Endothelial cell of umbilical vein (primary cell): ENCODE data around the gene NBL1. TPM values are rescaled to one million over a fixed set of nuclear protein-coding genes. Genes with fewer than 3 reads are reported as not detected.

Experiments
- BruUV-seq: library from RNA; stranded (reverse); fragments of 400-500 nt; replicated peaks from 2 replicates; lab custom pipeline; 2021; lab: Mats Ljungman, UMichigan
- CTCF ChIA-PET: fragments of 300-600, 350-600 bp; sonication (Branson Sonifier 250); formaldehyde crosslinking; loops from one replicate; lab custom pipeline; 2021; ENCODE audit warnings: antibody characterized with exemption, inconsistent platforms; lab: Charles Lee
- POLR2A ChIA-PET: fragments of 300-600, 350-600 bp; sonication (Branson Sonifier 250); formaldehyde crosslinking; loops from one replicate; lab custom pipeline; 2021; ENCODE audit warnings: antibody characterized with exemption, inconsistent platforms; lab: Charles Lee
- DNase-seq: peaks from one replicate; pipeline ENCODE4 v3.0.0-alpha.2; 2011; ENCODE audit warnings: low read depth, low spot score
- FAIRE-seq: peaks from 2 replicates; lab custom pipeline; 2011; peaks lifted over from hg19 to GRCh38; lab: Jason Lieb, UNC
- H2AFZ ChIP-seq: 2 replicates; pipeline ENCODE4 v1.6.0; 2012; ENCODE audit warnings: low read depth, low read length, control low read depth, inconsistent platforms
- H3K27ac ChIP-seq: 2 replicates; pipeline ENCODE4 v1.5.1; 2011; ENCODE audit warnings: low read depth, mild to moderate bottlenecking, control low read depth, low read length, moderate library complexity; ENCODE audit not compliant: insufficient read depth
- H3K27me3 ChIP-seq, 2 experiments: 2 replicates each; pipeline versions ENCODE4 v1.6.0 to v1.6.1; 2011; ENCODE audit warnings: low read length in 2 of 2, mixed read lengths in 1 of 2; ENCODE audit not compliant: control insufficient read depth in 2 of 2, insufficient read depth in 2 of 2
- H3K36me3 ChIP-seq, 2 experiments: 2 replicates in 1 of 2; 3 replicates in 1 of 2; pipeline ENCODE4 v1.5.1; 2011; ENCODE audit warnings: low read length in 2 of 2, mild to moderate bottlenecking in 1 of 2, moderate library complexity in 1 of 2; ENCODE audit not compliant: control insufficient read depth in 2 of 2, insufficient read depth in 2 of 2; ENCODE audit errors: extremely low read depth in 1 of 2
- H3K4me1 ChIP-seq: 3 replicates; pipeline ENCODE4 v1.5.1; 2011; ENCODE audit warnings: mild to moderate bottlenecking, low read length; ENCODE audit not compliant: control insufficient read depth, insufficient read depth; ENCODE audit errors: extremely low read depth
- H3K4me2 ChIP-seq: 2 replicates; pipeline ENCODE4 v1.6.1; 2011; ENCODE audit warnings: low read length, control low read depth, mixed read lengths; ENCODE audit not compliant: insufficient read depth
- H3K4me3 ChIP-seq, 3 experiments: fragments of 200-600 bp in 1 of 3; sonication (generic), shearing (Covaris generic) in 1 of 3; replicated peaks in 1 of 3; 2 replicates each; pipeline ENCODE4 v1.5.1; 2011 to 2016; ENCODE audit warnings: control low read depth in 3 of 3, low read length in 3 of 3, mild to moderate bottlenecking in 2 of 3, inconsistent platforms in 1 of 3, low read depth in 1 of 3, moderate library complexity in 1 of 3; ENCODE audit not compliant: insufficient read depth in 1 of 3
- H3K79me2 ChIP-seq: 2 replicates; pipeline ENCODE4 v1.6.0; 2012; ENCODE audit warnings: low read length, inconsistent platforms; ENCODE audit not compliant: control insufficient read depth, insufficient read depth
- H3K9ac ChIP-seq: replicated peaks from 2 replicates; pipeline ENCODE3; 2011; ENCODE audit warnings: low read length, control low read depth; ENCODE audit not compliant: insufficient read depth; ENCODE audit errors: extremely low read depth
- H3K9me1 ChIP-seq: replicated peaks from 3 replicates; pipeline ENCODE4 v1.6.0; 2011; ENCODE audit warnings: mild to moderate bottlenecking, low read length; ENCODE audit not compliant: control insufficient read depth, insufficient read depth; ENCODE audit errors: extremely low read depth
- H3K9me3 ChIP-seq: replicated peaks from 2 replicates; pipeline ENCODE4 v1.5.1; 2012; ENCODE audit warnings: low read length, inconsistent platforms; ENCODE audit not compliant: control insufficient read depth, insufficient read depth
- H4K20me1 ChIP-seq: replicated peaks from 2 replicates; pipeline ENCODE3; 2011; ENCODE audit warnings: mild to moderate bottlenecking, low read length; ENCODE audit not compliant: control insufficient read depth, insufficient read depth; ENCODE audit errors: extremely low read depth
- CTCF ChIP-seq, 2 donors: IDR thresholded peaks; 1 replicate in 1 of 2; 2 replicates in 1 of 2; pipeline ENCODE4 v1.5.1; 2011; ENCODE audit warnings: low read length in 2 of 2, mild to moderate bottlenecking in 2 of 2, moderate library complexity in 2 of 2, control low read depth in 1 of 2, inconsistent platforms in 1 of 2, low read depth in 1 of 2; ENCODE audit not compliant: insufficient read depth in 1 of 2; ENCODE audit errors: extremely low read depth in 1 of 2
- EZH2 ChIP-seq: IDR thresholded peaks from 2 replicates; pipeline ENCODE4 v1.6.1; 2012; ENCODE audit warnings: borderline replicate concordance, low read depth, mild to moderate bottlenecking, moderate library complexity, low read length, inconsistent platforms; ENCODE audit not compliant: severe bottlenecking
- FOS ChIP-seq: IDR thresholded peaks from 2 replicates; pipeline ENCODE4 v1.6.1; 2011; ENCODE audit warnings: mild to moderate bottlenecking, low read length, moderate library complexity, borderline replicate concordance; ENCODE audit not compliant: insufficient read depth
- GATA2 ChIP-seq: IDR thresholded peaks from 2 replicates; pipeline ENCODE4 v1.7.0; 2011; ENCODE audit warnings: low read depth, mild to moderate bottlenecking, moderate library complexity, mixed read lengths, low read length; ENCODE audit not compliant: insufficient read length, insufficient read depth
- JUN ChIP-seq: IDR thresholded peaks from 2 replicates; pipeline ENCODE4 v1.6.1; 2011; ENCODE audit warnings: borderline replicate concordance, low read depth; ENCODE audit not compliant: insufficient read length, insufficient read depth
- MYC ChIP-seq: IDR thresholded peaks from one replicate; pipeline ENCODE4 v1.6.1; 2011; ENCODE audit warnings: mild to moderate bottlenecking, low read depth, low read length
- POLR2A ChIP-seq: IDR thresholded peaks from 2 replicates; pipeline ENCODE4 v1.6.1; 2012; ENCODE audit warnings: low read depth, mild to moderate bottlenecking, control low read depth, low read length
- dilution Hi-C: fragments of 300-500 bp; cut with MboI; formaldehyde crosslinking; loops from one replicate; pipeline ENCODE4 v1.15.0; 2019; ENCODE audit warnings: low sequenced_read_pairs; ENCODE audit not compliant: extremely low pct_ligation_motif_present
- intact Hi-C: fragments of 100-400 bp; cut with micrococcal nuclease; formaldehyde crosslinking; loops from one replicate; pipeline ENCODE4 v1.10.0; 2022
- polyA plus RNA-seq, 4 experiments: library from polyadenylated mRNA; depleted of rRNA in 3 of 4; stranded (reverse) in 3 of 4; unstranded in 1 of 4; fragments of >200 nt; gene quantifications; 2 replicates each; pipeline versions ENCODE4 v1.2.1 to v1.2.3, GENCODE V29; 2011 to 2012; ENCODE audit warnings: missing spikeins in 1 of 4
- total RNA-seq: library from RNA; stranded (reverse); gene quantifications from 2 replicates; pipeline ENCODE4 v1.2.3, GENCODE V29; 2021
- TF ChIP-seq, protein P1 (sequence below): IDR thresholded peaks from 2 replicates; pipeline ENCODE4 v1.6.1; 2011; ENCODE audit not compliant: insufficient read depth, insufficient read length

Gene NBL1
- total and polyA plus RNA-seq, 2 donors (not counting 3 experiments of a cell fraction or from before 2014, with no cell fraction given), result 36.2 to 40.5 TPM

DNA sequence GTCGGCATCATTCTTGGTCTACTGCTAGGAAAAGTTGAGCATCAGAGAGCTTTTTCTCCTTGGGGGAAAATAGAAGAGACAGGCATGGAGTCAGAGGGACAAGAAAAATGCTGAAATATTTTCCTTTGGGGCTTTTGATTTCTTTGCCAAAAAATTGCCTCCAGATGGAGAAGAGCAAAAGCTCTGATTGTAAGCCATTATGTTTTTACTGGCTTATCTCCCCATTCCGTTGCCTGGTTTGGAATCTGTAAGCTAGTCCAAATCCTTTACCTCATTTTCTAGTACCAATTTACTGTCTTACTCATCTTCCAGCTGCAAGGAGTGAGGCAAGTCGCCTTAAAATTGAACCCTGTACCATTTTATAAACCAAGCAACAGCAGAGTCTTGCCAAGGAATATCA, 23.3 kb upstream of the NBL1 start:
- intact Hi-C loops (no loop called here), dilution Hi-C loops (no loop called here)
- Histone ChIP-seq H3K9me1 (no peaks in the 10 kb centered on the region), H2AFZ (no peak overlapping the region), H3K27me3 (no peaks in the 10 kb centered on the region), H3K4me1 (no peaks in the 10 kb centered on the region), H3K27ac (no peak overlapping the region), H4K20me1 (no peaks in the 10 kb centered on the region), H3K4me2 (no peak overlapping the region), H3K9ac (no peak overlapping the region), H3K36me3 (peaks cover 3 to 6% of the 10 kb centered on the region in 2 experiments), H3K79me2 (peaks cover 26% of the 10 kb centered on the region), H3K4me3 (no peak overlapping the region), H3K9me3 (no peaks in the 10 kb centered on the region)
- BruUV-seq, result no TSS peak
- ChIA-PET CTCF (no interaction called here), POLR2A (no interaction called here)
- TF ChIP-seq GATA2, result no peak
- no peak for TF ChIP-seq JUN
- no peak for TF ChIP-seq EZH2
- TF ChIP-seq POLR2A, result no peak
- no peak for TF ChIP-seq FOS
- no peak for TF ChIP-seq CTCF (IDR thresholded peaks at IDR 0.05; ENCODE audit: extremely low read depth in 1 of 2, insufficient read depth in 1 of 2, low read depth in 1 of 2, low read length in 2 of 2)
- no peak for TF ChIP-seq MYC
- TF ChIP-seq, protein P1, sequence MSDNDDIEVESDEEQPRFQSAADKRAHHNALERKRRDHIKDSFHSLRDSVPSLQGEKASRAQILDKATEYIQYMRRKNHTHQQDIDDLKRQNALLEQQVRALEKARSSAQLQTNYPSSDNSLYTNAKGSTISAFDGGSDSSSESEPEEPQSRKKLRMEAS, result no peak
- FAIRE-seq (no peak), DNase-seq (no peak)
